Subcutaneous adipose tissue (tissue), 4 donors: ENCODE results near the gene MRLN. TPM values are rescaled to one million over a fixed set of nuclear protein-coding genes. Genes with fewer than 3 reads are reported as not detected.

Experiments
- CTCF ChIP-seq: fragments of 450-650 bp; IDR thresholded peaks from one replicate; pipeline ENCODE4 v1.5.1; 2016; ENCODE audit warnings: low read depth, mild to moderate bottlenecking, control low read depth, antibody characterized with exemption, moderate library complexity
- total RNA-seq, 4 donors: library from RNA; depleted of rRNA; stranded (reverse); fragments of >200 nt; gene quantifications; one replicate each; pipeline ENCODE4 v1.1.0, GENCODE V29; 2016

Gene MRLN
- total RNA-seq, 4 donors from 2014 or later, result not detected

GRCh38 chr10:59754951-59755350, 1.7 kb upstream of the MRLN start:
- TF ChIP-seq CTCF, result no peak

- TF ChIP-seq CTCF, result no peak
Measured at GRCh38 chr10:59752278-59752940, 846 bp downstream of the MRLN start.

- no peak for TF ChIP-seq CTCF
Measured at GRCh38 chr10:59750155-59750945, 2.9 kb downstream of the MRLN start.

- TF ChIP-seq CTCF, result no peak
Measured at GRCh38 chr10:59748834-59749233, 4.4 kb downstream of the MRLN start.

- TF ChIP-seq CTCF, result no peak
Measured at GRCh38 chr10:59745163-59745650, 8.0 kb downstream of the MRLN start.

GRCh38 chr10:59741583-59741982, 11.7 kb downstream of the MRLN start:
- TF ChIP-seq CTCF, result no peak

- no peak for TF ChIP-seq CTCF
Measured at GRCh38 chr10:59741048-59741447, 12.2 kb downstream of the MRLN start.
